Activated T-helper 17 cell treated with anti-CD3 and anti-CD28 coated beads, Interleukin-2, amount 50 U/mL, for 72 hours (primary cell): ENCODE measurements around the gene POLA1. TPM values are rescaled to one million over a fixed set of nuclear protein-coding genes. Genes with fewer than 3 reads are reported as not detected.
A peak's percentile ranks its signal among the peaks of the same experiment; 100 is the strongest.

Source experiments
- ATAC-seq: fragments of 150-1000 bp; cut with Tn5 transposase; replicated peaks from 2 replicates; pipeline ENCODE4 v1.10.0; 2021; ENCODE audit warnings: mild to moderate bottlenecking, moderate library complexity
- H3K27ac Mint-ChIP-seq: one replicate; pipeline ENCODE4 v1.8.0; 2022; ENCODE audit warnings: mixed read lengths
- H3K27me3 Mint-ChIP-seq: one replicate; pipeline ENCODE4 v1.8.0; 2022; ENCODE audit warnings: mixed read lengths
- H3K36me3 Mint-ChIP-seq: one replicate; pipeline ENCODE4 v1.8.0; 2022; ENCODE audit warnings: low read depth, mild to moderate bottlenecking, mixed read lengths
- H3K4me1 Mint-ChIP-seq: one replicate; pipeline ENCODE4 v1.8.0; 2022; ENCODE audit warnings: mixed read lengths
- H3K4me3 Mint-ChIP-seq: one replicate; pipeline ENCODE4 v1.8.0; 2022; ENCODE audit warnings: mild to moderate bottlenecking, mixed read lengths
- H3K9me3 Mint-ChIP-seq: one replicate; pipeline ENCODE4 v1.8.0; 2022; ENCODE audit warnings: mixed read lengths
- total RNA-seq, 2 donors: library from RNA; stranded (reverse); gene quantifications; one replicate each; pipeline ENCODE4 v1.2.3, GENCODE V29; 2022

Gene POLA1
- total RNA-seq, 2 donors from 2014 or later, result 36.8 to 41.9 TPM

DNA sequence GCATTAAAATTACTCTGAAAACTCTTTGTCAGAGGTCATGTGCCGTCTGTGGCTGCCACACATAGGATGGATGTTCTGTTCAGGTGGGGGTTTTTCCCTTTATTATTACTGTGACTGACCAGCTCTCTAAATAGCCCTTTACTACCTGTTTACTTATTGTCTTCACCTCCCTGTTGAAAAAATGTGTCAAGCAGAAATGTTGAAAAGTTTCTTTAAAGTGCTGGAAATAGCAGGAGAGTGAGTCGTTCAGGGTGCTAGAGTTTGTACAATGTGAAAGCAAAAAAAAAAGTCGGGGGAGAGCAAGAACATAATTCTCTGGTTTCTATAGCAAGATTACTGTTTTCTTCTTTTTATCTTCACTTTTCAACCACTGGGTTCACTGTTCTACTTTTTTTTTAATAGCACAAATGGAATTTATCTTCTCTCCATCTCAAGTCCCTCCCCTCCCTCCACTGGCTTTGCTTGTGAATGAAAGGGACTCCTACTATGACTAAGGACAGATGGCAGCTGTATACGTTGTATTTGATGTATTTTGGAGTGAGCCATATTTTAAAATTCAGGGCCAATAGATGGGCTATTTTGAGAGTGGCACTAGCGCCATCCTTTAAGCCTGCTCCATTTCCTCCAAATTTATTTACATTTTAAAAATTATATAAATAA is 288.7 kb downstream of the POLA1 start:
- H3K27ac Mint-ChIP-seq, result no peak overlapping the region
- ATAC-seq, result no peak
- H3K4me3 Mint-ChIP-seq, result no peak overlapping the region
- H3K4me1 Mint-ChIP-seq, result no peaks in the 10 kb centered on the region
- H3K27me3 Mint-ChIP-seq, result no peaks in the 10 kb centered on the region
- peaks cover 8% of the 10 kb centered on the region for H3K36me3 Mint-ChIP-seq
- H3K9me3 Mint-ChIP-seq, result no peaks in the 10 kb centered on the region

DNA sequence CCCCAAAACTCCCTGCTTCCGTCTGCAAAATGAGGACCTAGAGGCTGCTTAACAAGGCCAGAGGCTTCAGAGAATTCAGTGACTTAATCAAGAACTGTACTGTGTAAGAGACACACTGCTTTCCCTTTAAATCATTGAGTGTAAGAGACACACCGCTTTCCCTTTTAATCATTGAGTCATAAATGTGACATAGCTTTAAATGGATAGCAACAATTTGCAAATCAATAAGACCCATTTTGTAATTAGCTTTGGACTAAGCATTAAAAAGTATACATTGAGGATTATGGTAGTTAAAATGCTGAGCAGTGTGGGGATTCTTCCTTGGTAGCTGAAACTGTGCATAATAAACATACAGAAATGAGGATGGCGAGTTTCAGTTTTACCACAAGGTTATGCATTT is 290.2 kb downstream of the POLA1 start:
- no peak overlapping the region for H3K4me3 Mint-ChIP-seq
- H3K27ac Mint-ChIP-seq, result no peak overlapping the region
- H3K36me3 Mint-ChIP-seq, result no peaks in the 10 kb centered on the region
- no peaks in the 10 kb centered on the region for H3K4me1 Mint-ChIP-seq
- H3K27me3 Mint-ChIP-seq, result no peaks in the 10 kb centered on the region
- ATAC-seq, result no peak
- H3K9me3 Mint-ChIP-seq, result no peaks in the 10 kb centered on the region

DNA sequence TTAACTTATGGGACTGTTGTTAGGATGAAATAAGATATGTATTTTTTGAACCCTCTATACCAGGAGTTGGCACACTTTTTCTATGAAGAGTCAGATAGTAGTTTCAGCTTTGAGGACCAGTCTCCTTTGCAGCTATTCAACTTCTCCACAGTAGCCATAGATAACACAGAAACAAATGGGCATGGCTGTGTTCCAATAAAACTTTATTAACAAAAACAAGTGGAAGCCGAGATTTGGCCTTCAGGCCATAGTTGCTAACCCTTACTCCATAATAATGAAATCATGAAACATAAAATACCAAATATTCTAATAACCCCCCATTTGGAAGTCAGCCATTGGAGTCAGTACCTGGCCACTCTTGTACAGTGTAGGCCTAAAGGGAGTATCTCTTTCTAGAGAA is 291.4 kb downstream of the POLA1 start:
- no peaks in the 10 kb centered on the region for H3K27me3 Mint-ChIP-seq
- H3K4me3 Mint-ChIP-seq, result no peak overlapping the region
- H3K27ac Mint-ChIP-seq, result no peak overlapping the region
- H3K36me3 Mint-ChIP-seq, result no peaks in the 10 kb centered on the region
- H3K9me3 Mint-ChIP-seq, result no peaks in the 10 kb centered on the region
- ATAC-seq, result no peak
- no peaks in the 10 kb centered on the region for H3K4me1 Mint-ChIP-seq

DNA sequence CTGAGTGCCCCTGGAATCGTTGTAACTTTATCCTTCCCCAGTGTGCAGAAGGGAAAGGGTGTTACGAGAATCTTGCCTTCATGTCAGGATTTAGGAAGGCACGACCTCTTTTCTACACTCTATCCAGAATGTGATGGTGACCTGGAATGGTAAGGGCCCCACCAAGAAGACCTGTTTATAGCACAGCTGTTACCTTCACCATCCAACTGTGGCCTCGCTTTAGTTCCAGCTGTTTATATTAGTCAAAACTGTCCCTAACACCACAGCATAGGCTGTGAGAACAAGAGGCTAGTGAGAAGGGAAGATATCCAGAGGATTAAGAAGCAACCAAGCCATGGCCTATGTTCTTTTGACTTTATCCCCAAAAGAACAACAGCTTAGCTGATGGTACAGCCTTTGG is 294.0 kb downstream of the POLA1 start:
- Mint-ChIP-seq H3K27me3 (no peaks in the 10 kb centered on the region), H3K4me1 (no peaks in the 10 kb centered on the region), H3K9me3 (no peaks in the 10 kb centered on the region), H3K27ac (no peak overlapping the region), H3K36me3 (peaks cover 11% of the 10 kb centered on the region), H3K4me3 (no peak overlapping the region)
- ATAC-seq, result no peak

DNA sequence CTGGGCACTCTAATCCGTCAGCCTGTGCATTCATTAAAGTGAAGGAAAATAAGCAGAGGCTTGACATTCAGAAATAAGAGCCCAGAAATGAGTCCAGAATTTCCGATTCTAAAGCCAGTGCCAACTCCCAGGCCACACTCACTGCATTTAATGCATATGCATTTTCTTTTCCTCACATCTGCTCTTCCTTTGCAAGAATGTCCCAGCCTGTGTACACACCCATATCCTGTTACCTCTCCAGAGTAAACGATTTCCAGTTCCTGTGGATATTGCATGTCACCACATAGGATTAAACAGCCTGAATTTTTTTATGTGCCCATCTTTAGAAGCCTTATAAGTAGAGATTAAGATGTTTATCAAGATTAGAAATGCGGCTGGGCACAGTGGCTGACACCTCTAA is 294.6 kb downstream of the POLA1 start:
- H3K4me1 Mint-ChIP-seq, result no peaks in the 10 kb centered on the region
- H3K27me3 Mint-ChIP-seq, result no peaks in the 10 kb centered on the region
- H3K27ac Mint-ChIP-seq, result no peak overlapping the region
- no peak for ATAC-seq
- peaks cover 11% of the 10 kb centered on the region for H3K36me3 Mint-ChIP-seq
- no peak overlapping the region for H3K4me3 Mint-ChIP-seq
- H3K9me3 Mint-ChIP-seq, result no peaks in the 10 kb centered on the region

DNA sequence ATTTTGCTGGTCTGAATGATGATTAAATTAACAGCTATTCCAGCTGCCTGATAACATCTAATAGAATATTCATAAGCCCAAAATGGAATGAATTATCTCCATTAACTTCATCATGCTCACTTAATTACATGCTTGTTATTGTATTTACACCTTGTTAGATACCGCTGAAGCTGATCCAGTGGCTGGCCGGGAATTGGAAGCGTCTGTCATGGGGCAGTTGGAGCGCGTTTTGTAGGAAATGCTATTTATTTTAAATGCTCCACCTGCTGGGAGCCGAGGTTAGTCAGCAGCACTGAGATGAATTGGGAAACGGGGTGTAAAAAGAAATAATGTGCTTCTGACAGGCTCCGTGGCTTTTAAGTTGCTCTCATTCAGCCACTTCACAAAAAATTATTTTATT is 296.8 kb downstream of the POLA1 start:
- Mint-ChIP-seq H3K4me3 (no peak overlapping the region), H3K36me3 (peaks cover 11% of the 10 kb centered on the region), H3K4me1 (no peaks in the 10 kb centered on the region), H3K9me3 (no peaks in the 10 kb centered on the region), H3K27me3 (no peaks in the 10 kb centered on the region), H3K27ac (no peak overlapping the region)
- no peak for ATAC-seq

DNA sequence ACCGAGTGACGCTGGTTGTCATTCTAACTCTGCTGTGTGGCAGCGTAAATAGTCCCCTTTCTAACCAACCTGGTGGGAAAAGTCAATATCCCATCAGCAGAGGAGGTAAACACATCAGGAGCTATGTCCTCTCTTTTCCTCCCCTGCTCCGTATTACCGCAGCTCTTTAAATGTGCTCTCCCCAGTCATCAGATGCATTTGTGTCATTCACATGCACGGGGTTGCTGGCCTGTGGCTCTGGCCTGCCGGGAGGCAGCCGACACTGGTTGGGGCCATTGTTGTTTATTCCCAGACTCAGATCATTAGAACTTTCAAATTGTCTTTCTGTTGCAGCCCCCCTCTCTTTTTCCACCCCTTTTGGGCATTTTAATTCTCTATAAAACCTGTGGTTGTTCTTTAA is 300.2 kb downstream of the POLA1 start:
- no peak for ATAC-seq

DNA sequence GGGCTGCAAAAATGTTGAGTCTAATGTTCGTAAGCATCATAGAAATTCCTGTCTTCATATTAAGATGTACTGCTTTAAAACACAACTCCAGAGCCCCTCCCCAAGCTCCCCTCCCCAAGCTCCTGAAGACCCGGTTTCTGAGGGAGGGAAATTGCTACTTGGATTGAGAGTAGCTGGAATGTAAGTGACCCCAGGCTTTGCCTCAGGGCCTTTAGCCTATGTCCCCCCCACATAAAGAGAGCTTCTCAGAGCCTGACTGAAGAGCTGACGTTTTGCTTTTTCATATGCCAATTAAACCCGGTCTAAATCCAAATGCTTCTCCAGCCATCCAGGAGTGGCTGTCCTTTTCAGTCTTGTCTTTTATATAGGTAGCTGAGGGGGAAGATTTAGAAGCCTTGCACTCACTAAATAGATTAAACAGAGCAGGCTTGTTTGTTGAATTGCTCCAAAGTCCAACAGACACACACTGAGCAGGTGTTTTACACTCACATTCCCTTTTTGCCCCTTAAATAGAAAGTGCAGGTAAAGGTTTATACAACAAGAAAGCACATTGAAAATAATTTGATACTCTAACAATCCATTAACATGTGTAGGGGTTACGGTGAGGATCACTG is 302.5 kb downstream of the POLA1 start:
- no peak for ATAC-seq
- no peak overlapping the region for H3K4me3 Mint-ChIP-seq
- H3K36me3 Mint-ChIP-seq, result peaks cover 10% of the 10 kb centered on the region
- no peaks in the 10 kb centered on the region for H3K4me1 Mint-ChIP-seq
- no peak overlapping the region for H3K27ac Mint-ChIP-seq
- no peaks in the 10 kb centered on the region for H3K27me3 Mint-ChIP-seq
- H3K9me3 Mint-ChIP-seq, result no peaks in the 10 kb centered on the region

More for the DNA sequence above, 300.2 kb downstream of the POLA1 start:
- Mint-ChIP-seq H3K9me3 (no peaks in the 10 kb centered on the region), H3K4me1 (no peaks in the 10 kb centered on the region), H3K27ac (no peak overlapping the region), H3K4me3 (no peak overlapping the region), H3K36me3 (peaks cover 11% of the 10 kb centered on the region), H3K27me3 (no peaks in the 10 kb centered on the region)

DNA sequence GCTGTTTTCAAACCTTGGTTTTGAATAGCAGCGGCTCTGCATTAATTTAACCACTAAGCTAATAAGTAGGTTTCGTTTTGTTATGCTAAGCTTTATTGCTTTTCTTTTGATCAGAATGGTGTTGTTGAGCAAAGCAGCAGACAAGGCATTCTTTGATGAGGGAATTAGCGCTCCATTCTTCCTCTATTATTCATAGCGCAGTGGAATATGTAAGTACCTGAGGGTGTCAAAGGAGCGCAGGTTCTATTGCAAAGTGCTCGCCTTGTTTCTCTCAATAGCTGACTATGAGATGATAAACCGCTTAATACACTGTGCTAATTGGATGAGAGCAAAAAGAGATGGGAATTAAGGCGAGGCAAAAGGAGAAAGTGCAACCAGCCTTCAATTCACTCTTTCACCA is 305.8 kb downstream of the POLA1 start:
- no peaks in the 10 kb centered on the region for H3K9me3 Mint-ChIP-seq
- no peaks in the 10 kb centered on the region for H3K4me1 Mint-ChIP-seq
- no peak overlapping the region for H3K4me3 Mint-ChIP-seq
- ATAC-seq, result no peak
- no peak overlapping the region for H3K27ac Mint-ChIP-seq
- peaks cover 13% of the 10 kb centered on the region for H3K27me3 Mint-ChIP-seq
- peaks cover 10% of the 10 kb centered on the region for H3K36me3 Mint-ChIP-seq

DNA sequence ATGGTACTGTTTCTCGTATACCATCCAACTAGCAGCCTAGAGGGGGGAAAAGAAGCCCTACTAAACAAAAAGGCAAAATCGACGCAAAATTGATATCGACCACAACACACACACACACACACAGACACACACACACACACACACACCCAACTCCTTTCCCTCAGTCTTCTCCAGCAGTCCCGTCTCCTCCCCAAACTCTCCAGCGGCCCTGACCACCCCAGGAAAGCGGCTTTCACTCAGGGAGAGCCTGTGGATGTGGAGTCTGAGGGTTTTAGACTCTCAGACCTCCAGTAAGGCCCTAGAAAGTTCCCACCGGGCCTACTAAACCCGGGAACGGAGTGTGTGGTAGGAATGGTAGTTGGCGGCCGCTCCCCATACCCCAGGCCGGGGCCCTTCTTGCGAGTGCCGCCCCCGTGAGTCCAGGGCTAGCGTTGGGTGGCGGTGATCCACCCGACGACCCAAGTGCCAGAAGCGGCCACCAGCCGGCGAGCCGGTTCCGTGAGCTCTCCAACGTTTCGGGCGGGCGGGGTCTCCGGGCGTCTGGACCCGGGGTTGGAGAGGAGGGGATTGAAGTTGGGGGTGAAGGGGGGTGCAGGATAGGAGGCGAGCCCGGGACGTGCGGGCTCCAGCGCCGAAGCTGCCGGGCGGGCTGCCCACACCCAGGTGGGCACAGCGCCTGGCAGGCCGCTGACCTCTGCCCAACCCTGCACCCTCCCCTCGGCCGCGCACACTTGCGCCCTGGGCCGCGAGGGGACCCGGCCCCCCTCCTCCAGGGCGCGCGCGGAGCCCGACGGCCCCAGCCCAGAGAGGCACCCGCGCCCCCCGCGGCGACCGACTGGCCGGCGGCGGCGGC is 308.3 kb downstream of the POLA1 start:
- H3K27ac Mint-ChIP-seq, result no peak overlapping the region
- no peak for ATAC-seq
- H3K36me3 Mint-ChIP-seq, result peaks cover 17% of the 10 kb centered on the region

DNA sequence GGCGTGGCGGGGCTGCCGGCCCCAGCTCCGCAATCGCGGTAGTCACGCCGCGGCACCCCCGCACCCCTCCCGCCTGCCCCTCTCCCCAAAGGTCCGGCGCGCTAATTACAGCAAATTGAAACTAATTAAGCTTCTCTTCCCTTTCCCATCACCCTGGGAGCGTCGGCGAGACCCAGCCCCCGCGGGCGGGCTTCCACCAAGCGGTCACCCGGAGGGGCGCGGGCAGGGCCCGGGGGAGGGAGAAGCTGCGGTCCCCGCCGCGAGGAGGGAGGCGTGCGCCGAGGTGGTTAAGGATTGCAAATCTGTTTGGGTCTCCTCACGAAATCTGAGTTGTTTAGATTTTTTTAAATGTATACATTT is 308.9 kb downstream of the POLA1 start:
- Mint-ChIP-seq H3K27ac (no peak overlapping the region), H3K4me3 (peak overlapping the region; percentile 56), H3K4me1 (no peaks in the 10 kb centered on the region), H3K9me3 (no peaks in the 10 kb centered on the region), H3K36me3 (peaks cover 17% of the 10 kb centered on the region), H3K27me3 (peaks cover 21% of the 10 kb centered on the region)
- ATAC-seq, result no peak

More for the DNA sequence above, 308.3 kb downstream of the POLA1 start:
- peaks cover 21% of the 10 kb centered on the region for H3K27me3 Mint-ChIP-seq
- H3K4me3 Mint-ChIP-seq, result no peak overlapping the region
- no peaks in the 10 kb centered on the region for H3K9me3 Mint-ChIP-seq
- no peaks in the 10 kb centered on the region for H3K4me1 Mint-ChIP-seq

DNA sequence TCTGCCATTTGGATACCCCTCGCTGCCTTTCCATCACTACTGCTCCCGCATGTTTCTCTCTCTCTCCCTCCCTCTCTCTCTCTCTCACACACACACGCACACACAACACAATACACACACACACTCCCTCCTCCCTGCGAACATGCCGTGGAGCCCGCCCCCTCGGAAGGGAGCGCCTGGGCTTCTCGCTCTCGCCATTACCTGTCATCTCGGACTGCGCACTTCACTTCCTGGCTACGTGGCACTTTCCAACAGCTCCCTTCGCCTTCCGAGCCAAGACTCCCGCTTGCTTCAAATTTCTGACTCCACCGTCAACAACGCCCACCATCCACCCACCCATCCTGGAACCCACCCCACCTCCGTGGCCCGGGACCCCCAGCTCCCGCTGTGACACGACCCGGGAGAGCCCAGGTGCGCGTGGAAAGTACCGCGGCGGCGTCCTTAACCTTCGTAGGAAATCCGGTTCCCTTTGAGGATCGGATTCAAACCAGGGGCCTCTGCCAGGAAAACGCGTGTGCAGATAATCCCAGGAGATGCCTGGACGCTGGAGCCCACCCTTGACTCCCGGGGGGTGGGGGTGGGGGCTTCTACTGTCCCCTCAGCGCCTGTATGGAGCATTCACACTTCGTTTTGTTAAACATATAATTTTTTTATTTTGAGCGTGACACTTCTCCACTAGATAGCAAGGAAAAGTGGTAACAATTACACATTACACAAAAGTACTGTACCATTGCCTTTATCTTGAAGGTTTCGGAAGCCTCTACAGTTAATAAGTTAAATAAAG is 309.5 kb downstream of the POLA1 start:
- H3K4me1 Mint-ChIP-seq, result no peaks in the 10 kb centered on the region
- peaks cover 26% of the 10 kb centered on the region for H3K27me3 Mint-ChIP-seq
- ATAC-seq, result no peak
- no peaks in the 10 kb centered on the region for H3K9me3 Mint-ChIP-seq
- H3K27ac Mint-ChIP-seq, result no peak overlapping the region
- peak overlapping the region; percentile 56 for H3K4me3 Mint-ChIP-seq
- peaks cover 17% of the 10 kb centered on the region for H3K36me3 Mint-ChIP-seq

DNA sequence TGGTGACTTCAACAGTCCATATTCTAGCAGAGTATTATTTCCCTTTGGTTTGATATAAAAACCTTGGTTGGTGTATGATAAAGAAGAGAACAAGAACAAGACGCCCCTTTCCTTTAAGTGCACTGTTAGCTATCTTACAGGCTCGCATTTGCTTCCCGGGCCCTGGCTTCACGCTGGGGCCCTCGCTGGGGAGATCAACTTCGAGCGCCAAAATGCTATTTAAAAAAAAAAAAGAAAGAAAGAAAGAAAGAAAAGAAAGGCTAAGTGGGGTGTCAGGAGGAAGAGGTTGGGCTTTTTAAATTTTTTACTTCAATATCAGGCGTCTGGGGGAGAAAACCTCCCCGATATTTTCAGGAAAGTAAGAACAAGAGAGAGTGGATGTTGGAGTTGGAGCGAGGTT is 310.3 kb downstream of the POLA1 start:
- no peak for ATAC-seq
- H3K4me3 Mint-ChIP-seq, result peak overlapping the region; percentile 33
- no peaks in the 10 kb centered on the region for H3K9me3 Mint-ChIP-seq
- peaks cover 28% of the 10 kb centered on the region for H3K27me3 Mint-ChIP-seq
- H3K4me1 Mint-ChIP-seq, result no peaks in the 10 kb centered on the region
- no peak overlapping the region for H3K27ac Mint-ChIP-seq
- H3K36me3 Mint-ChIP-seq, result peaks cover 17% of the 10 kb centered on the region

DNA sequence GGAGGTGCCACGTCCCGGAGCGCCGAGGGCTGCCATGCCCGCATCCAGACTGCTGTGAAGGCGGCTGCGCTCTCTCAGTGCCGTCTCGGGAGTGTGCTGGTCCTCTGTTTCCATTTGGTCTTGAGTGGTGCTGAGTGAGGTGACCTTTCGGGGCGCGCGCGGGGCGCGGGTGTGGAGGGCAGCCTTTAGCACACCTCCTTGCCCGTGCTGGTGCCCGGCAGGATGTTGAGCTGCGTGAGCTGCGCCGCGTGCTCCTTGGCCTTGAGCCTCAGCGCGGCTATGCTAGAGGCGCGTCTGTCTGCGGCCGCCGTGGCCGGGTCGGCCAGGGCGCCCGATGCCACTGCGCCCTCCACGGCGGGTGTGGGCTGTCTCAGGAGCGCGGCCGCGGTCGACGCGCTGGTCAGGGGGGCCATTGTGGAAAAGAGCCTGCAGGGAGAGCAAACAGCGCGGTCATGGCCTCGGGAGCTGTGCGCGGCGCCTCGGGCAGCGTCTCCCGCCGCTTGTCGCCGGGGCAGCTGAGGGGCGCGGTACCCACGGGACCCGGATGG is 310.8 kb downstream of the POLA1 start:
- H3K36me3 Mint-ChIP-seq, result peaks cover 12% of the 10 kb centered on the region
- H3K9me3 Mint-ChIP-seq, result no peaks in the 10 kb centered on the region
- ATAC-seq, result no peak
- no peak overlapping the region for H3K27ac Mint-ChIP-seq
- peaks cover 34% of the 10 kb centered on the region for H3K27me3 Mint-ChIP-seq
- peak overlapping the region; percentile 33 for H3K4me3 Mint-ChIP-seq
- H3K4me1 Mint-ChIP-seq, result no peaks in the 10 kb centered on the region
